ENCODE results near the gene TRPM2.

Gene TRPM2

DNA sequence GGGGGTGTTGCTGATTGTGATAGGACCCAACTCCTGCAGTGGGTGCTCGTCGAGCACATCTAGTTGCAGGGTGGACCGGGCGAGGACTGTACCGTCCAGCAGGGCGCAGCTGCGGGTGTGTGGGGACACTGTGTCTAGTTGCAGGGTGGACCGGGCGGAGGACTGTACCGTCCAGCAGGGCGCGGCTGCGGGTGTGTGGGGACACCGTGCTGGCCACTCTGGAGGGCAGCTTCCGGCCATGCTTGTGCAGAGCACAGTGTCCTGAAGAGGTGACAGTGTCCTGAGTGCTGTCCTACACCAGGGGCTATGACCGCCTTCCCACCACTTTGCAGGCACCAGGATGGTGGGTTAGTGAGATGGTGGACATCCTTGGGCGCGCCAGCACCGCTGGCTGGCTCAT lies 4.6 kb upstream of the TRPM2 start:
- DNase-seq: no peak
- Histone ChIP-seq H3K27me3 (ENCODE audit: insufficient read depth, low read depth, severe bottlenecking) (no peaks in the 10 kb centered on the region), H3K36me3 (no peaks in the 10 kb centered on the region), H3K4me3 (ENCODE audit: low read depth, low read length) (no peak overlapping the region), H3K9me3 (ENCODE audit: severe bottlenecking) (no peaks in the 10 kb centered on the region), H3K27ac (no peak overlapping the region)
- TF ChIP-seq, protein P1, sequence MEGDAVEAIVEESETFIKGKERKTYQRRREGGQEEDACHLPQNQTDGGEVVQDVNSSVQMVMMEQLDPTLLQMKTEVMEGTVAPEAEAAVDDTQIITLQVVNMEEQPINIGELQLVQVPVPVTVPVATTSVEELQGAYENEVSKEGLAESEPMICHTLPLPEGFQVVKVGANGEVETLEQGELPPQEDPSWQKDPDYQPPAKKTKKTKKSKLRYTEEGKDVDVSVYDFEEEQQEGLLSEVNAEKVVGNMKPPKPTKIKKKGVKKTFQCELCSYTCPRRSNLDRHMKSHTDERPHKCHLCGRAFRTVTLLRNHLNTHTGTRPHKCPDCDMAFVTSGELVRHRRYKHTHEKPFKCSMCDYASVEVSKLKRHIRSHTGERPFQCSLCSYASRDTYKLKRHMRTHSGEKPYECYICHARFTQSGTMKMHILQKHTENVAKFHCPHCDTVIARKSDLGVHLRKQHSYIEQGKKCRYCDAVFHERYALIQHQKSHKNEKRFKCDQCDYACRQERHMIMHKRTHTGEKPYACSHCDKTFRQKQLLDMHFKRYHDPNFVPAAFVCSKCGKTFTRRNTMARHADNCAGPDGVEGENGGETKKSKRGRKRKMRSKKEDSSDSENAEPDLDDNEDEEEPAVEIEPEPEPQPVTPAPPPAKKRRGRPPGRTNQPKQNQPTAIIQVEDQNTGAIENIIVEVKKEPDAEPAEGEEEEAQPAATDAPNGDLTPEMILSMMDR (IDR thresholded peaks at IDR 0.05; ENCODE audit: low read depth, low read length): no peak

DNA sequence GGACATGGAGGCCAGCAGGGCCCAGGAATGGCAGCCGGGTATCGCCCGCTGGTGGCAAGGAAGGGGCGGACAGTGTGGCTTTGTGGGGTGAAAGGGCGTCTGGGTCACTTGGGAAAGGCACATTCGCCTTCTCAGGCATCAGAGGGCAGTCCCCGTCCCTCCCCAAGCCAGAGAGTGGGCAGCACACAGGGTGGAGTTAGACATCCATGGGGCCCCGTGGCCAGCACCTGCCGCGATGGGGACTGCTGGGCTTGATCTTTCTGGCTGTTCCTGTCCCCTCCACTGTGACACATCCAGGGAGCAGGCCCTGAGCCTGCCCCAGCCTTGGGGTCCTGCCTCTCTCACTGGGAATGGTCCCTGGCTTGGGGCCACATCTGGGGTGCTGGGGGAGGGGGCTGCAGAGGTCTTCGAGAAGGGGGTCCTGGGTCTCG lies 4.0 kb upstream of the TRPM2 start:
- Histone ChIP-seq H3K9me3 (ENCODE audit: severe bottlenecking) (no peaks in the 10 kb centered on the region), H3K36me3 (no peaks in the 10 kb centered on the region), H3K4me3 (ENCODE audit: low read depth, low read length) (no peak overlapping the region), H3K27ac (no peak overlapping the region), H3K27me3 (ENCODE audit: insufficient read depth, low read depth, severe bottlenecking) (no peaks in the 10 kb centered on the region)
- TF ChIP-seq, protein P1 (IDR thresholded peaks at IDR 0.05; ENCODE audit: low read depth, low read length): no peak
- DNase-seq: no peak

DNA sequence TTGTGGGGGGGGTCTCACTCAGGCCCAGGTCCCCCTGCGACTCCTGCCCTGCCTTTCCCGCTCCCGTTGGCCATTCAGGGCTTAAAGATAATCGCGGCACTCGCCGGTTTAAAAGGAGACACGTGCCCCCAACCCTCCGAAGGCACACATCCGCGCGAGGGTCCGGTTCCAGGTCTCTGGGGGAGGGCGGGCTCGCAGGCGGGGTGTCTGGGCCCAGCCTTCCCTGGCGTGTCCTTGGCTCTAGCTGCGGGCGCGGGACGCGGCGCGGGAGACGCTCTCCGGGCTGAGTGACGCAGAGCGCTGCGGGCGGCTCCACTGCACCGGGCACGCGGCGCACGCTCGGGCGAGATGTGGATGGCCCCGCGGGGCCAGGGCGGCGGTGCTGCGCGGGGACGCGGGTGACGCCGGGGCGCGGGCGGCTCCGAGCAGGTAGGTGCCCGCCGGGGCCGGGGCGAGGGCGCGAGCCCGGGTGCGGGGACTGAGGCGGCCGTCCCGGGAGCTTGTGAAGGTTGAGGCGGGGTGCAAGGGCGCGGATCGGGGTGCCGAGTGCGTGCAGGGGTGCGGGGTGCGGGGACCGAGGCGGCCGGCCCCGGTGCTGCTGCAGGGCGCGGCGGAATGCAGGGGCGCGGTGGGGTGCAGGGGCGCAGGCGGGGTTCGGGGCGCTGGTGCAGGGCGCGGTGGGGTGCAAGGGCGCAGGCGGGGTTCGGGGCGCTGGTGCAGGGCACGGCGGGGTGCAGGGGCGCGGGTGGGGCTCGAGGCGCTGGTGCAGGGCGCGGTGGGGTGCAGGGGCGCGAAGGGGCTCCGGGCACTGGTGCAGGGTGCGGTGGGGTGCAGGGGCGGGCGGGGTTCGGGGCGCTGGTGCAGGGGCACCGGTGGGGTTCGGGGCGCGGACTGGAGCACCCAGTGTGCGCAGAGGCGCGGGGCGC lies 3.3 kb upstream of the TRPM2 start:
- Histone ChIP-seq H3K27me3 (ENCODE audit: insufficient read depth, low read depth, severe bottlenecking) (no peaks in the 10 kb centered on the region), H3K9me3 (ENCODE audit: severe bottlenecking) (no peaks in the 10 kb centered on the region), H3K36me3 (no peaks in the 10 kb centered on the region), H3K4me3 (ENCODE audit: low read depth, low read length) (no peak overlapping the region), H3K27ac (no peak overlapping the region)
- TF ChIP-seq, protein P1 (IDR thresholded peaks at IDR 0.05; ENCODE audit: low read depth, low read length): no peak
- no peak for DNase-seq

DNA sequence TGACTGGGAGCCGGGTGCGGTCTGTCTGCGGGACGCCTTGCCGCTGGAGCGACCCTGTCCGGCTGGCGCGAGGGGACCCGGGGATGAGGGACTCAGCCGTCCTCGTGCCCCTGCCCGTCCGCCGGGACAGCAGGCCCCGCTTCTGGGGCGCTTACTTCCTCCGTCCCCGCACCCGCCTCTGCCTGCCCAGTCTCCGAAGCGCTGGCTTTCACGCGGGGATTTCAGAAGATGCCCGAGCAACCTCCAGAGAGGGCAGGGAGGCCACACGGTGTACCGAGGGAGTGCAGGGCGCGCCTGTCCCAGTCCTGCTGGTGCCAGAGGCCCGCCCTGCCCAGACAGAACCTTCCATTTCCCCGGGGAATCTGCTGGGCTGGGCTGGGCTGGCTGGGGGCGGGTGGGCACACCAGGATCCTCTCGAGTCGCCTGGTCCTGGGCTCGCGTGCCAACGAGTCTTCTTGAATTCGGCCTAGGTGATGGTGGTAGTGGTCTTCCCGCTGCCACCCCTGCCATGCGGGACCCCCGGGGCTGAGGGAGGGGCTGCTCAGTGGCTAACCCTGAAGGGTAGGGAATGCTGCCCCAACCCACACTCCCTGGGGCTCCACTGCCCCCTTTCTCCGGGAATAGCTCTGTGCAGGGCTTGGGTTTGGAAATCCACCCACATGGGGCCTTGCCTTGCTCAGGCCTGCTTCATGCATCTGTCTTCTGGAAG lies 2.5 kb upstream of the TRPM2 start:
- Histone ChIP-seq H3K27ac (no peak overlapping the region), H3K9me3 (ENCODE audit: severe bottlenecking) (no peaks in the 10 kb centered on the region), H3K36me3 (no peaks in the 10 kb centered on the region), H3K27me3 (ENCODE audit: insufficient read depth, low read depth, severe bottlenecking) (no peaks in the 10 kb centered on the region), H3K4me3 (ENCODE audit: low read depth, low read length) (no peak overlapping the region)
- no peak for DNase-seq
- TF ChIP-seq, protein P1 (IDR thresholded peaks at IDR 0.05; ENCODE audit: low read depth, low read length): no peak

DNA sequence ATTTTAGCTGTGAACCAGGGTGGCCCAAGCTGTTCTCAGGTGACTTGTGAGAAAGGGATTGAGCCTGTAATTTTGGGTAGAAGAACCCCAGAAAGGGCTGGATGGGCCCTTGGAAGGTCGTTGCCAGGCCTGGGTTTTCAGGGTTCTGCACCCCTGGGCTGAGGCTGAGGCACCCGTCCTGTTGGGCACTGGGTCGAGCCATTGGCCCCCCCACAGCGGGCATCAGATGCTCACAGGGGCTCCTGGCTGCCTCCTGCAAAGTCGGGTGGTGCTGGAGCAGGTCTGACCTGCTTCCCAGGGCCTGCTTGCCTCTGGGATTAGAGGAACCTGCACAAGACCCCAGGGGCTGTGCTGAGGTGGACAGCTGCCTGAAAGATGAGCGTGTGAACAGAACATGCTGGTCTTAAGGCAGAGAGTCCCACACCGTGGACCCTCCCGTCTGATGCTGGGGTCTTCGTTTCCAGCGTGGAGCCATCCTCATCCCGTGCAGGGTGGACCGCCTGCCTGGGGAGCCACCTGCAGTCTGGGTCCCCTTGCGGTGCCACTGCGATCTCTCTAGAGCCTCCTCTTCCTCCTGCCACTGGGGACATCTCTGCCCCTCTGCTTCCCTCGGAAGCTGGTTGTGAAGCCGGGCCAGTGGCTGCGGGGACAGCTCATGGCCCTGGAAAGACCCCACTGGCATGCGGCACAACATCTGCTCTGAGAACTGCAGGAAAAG lies 1.7 kb upstream of the TRPM2 start:
- H3K9me3 ChIP-seq (ENCODE audit: severe bottlenecking): no peaks in the 10 kb centered on the region
- H3K36me3 ChIP-seq: no peaks in the 10 kb centered on the region
- H3K4me3 ChIP-seq (ENCODE audit: low read depth, low read length): no peak overlapping the region
- no peak overlapping the region for H3K27ac ChIP-seq
- DNase-seq: no peak
- TF ChIP-seq, protein P1 (IDR thresholded peaks at IDR 0.05; ENCODE audit: low read depth, low read length): no peak
- H3K27me3 ChIP-seq (ENCODE audit: insufficient read depth, low read depth, severe bottlenecking): no peaks in the 10 kb centered on the region
